ENCODE data around the gene ACTR8.

The ACTR8 gene

GRCh38 chr3:53880396-53881345 lies 1.3 kb downstream of the ACTR8 start:
- no peak for DNase-seq
- in situ Hi-C loops (cut with MboI; ENCODE audit: low pct_unique_long_range_greater_than_20kb, low sequenced_read_pairs): no loop called here

- in situ Hi-C loops (cut with MboI; ENCODE audit: low pct_unique_long_range_greater_than_20kb, low sequenced_read_pairs): no loop called here
- no peak for DNase-seq
These were observed 16.0 kb downstream of the ACTR8 start for GRCh38 chr3:53865732-53866499.

GRCh38 chr3:53863145-53863544 lies 18.8 kb downstream of the ACTR8 start:
- in situ Hi-C loops (cut with MboI; ENCODE audit: low pct_unique_long_range_greater_than_20kb, low sequenced_read_pairs): no loop called here
- DNase-seq: no peak

GRCh38 chr3:53862241-53862640 lies 19.7 kb downstream of the ACTR8 start:
- in situ Hi-C loops (cut with MboI; ENCODE audit: low pct_unique_long_range_greater_than_20kb, low sequenced_read_pairs): no loop called here

GRCh38 chr3:53860196-53860595 lies 21.8 kb downstream of the ACTR8 start:
- DNase-seq: no peak
- in situ Hi-C loops (cut with MboI; ENCODE audit: low pct_unique_long_range_greater_than_20kb, low sequenced_read_pairs): no loop called here

More at GRCh38 chr3:53862241-53862640, 19.7 kb downstream of the ACTR8 start:
- DNase-seq: no peak

GRCh38 chr3:53859178-53859577 lies 22.8 kb downstream of the ACTR8 start:
- in situ Hi-C loops (cut with MboI; ENCODE audit: low pct_unique_long_range_greater_than_20kb, low sequenced_read_pairs): no loop called here
- DNase-seq: no peak

GRCh38 chr3:53858096-53858741 lies 23.7 kb downstream of the ACTR8 start:
- in situ Hi-C loops (cut with MboI; ENCODE audit: low pct_unique_long_range_greater_than_20kb, low sequenced_read_pairs): no loop called here
- no peak for DNase-seq

GRCh38 chr3:53856964-53857363 lies 25.0 kb downstream of the ACTR8 start:
- in situ Hi-C loops (cut with MboI; ENCODE audit: low pct_unique_long_range_greater_than_20kb, low sequenced_read_pairs): no loop called here
- DNase-seq: no peak

- no peak for DNase-seq
- in situ Hi-C loops (cut with MboI; ENCODE audit: low pct_unique_long_range_greater_than_20kb, low sequenced_read_pairs): no loop called here
These were observed 31.1 kb downstream of the ACTR8 start for GRCh38 chr3:53850895-53851294.

- DNase-seq: no peak
- in situ Hi-C loops (cut with MboI; ENCODE audit: low pct_unique_long_range_greater_than_20kb, low sequenced_read_pairs): no loop called here
These were observed 32.0 kb downstream of the ACTR8 start for GRCh38 chr3:53849916-53850315.

- in situ Hi-C loops (cut with MboI; ENCODE audit: low pct_unique_long_range_greater_than_20kb, low sequenced_read_pairs): no loop called here
- no peak for DNase-seq
These were observed 35.1 kb downstream of the ACTR8 start for GRCh38 chr3:53846851-53847155.

GRCh38 chr3:53846134-53846850 lies 35.7 kb downstream of the ACTR8 start, which contains the start of the genes CHDH and IL17RB:
CHDH (minus strand) TSS chr3:53846419; CDS start chr3:53824008, 22,411 bp downstream.
IL17RB (plus strand) TSS chr3:53846568; CDS start chr3:53846589, 21 bp downstream.
- peak; percentile 82 for DNase-seq

GRCh38 chr3:53845881-53846133 lies 36.1 kb downstream of the ACTR8 start:
- in situ Hi-C loops (cut with MboI; ENCODE audit: low pct_unique_long_range_greater_than_20kb, low sequenced_read_pairs): no loop called here

More at GRCh38 chr3:53846134-53846850, 35.7 kb downstream of the ACTR8 start, which contains the start of the genes CHDH and IL17RB:
- in situ Hi-C loops (cut with MboI; ENCODE audit: low pct_unique_long_range_greater_than_20kb, low sequenced_read_pairs): no loop called here

GRCh38 chr3:53845103-53845880 lies 36.7 kb downstream of the ACTR8 start:
- peak; percentile 58 for DNase-seq
- in situ Hi-C loops (cut with MboI; ENCODE audit: low pct_unique_long_range_greater_than_20kb, low sequenced_read_pairs): no loop called here

More at GRCh38 chr3:53845881-53846133, 36.1 kb downstream of the ACTR8 start:
- no peak for DNase-seq

GRCh38 chr3:53844262-53845102 lies 37.5 kb downstream of the ACTR8 start:
- no peak for DNase-seq
- in situ Hi-C loops (cut with MboI; ENCODE audit: low pct_unique_long_range_greater_than_20kb, low sequenced_read_pairs): no loop called here

GRCh38 chr3:53843195-53844177 lies 38.5 kb downstream of the ACTR8 start:
- in situ Hi-C loops (cut with MboI; ENCODE audit: low pct_unique_long_range_greater_than_20kb, low sequenced_read_pairs): no loop called here

More at GRCh38 chr3:53843195-53844177, 38.5 kb downstream of the ACTR8 start:
- DNase-seq: no peak
